ENCODE measurements around the gene ATP5MK.

The ATP5MK gene

GRCh38 chr10:103441611-103442010 is 45.3 kb upstream of the ATP5MK start:
- H3K27me3 ChIP-seq (ENCODE audit: insufficient read depth, low read length, poor library complexity): no peaks in the 10 kb centered on the region
- no peak overlapping the region for H3K23ac ChIP-seq (ENCODE audit: low read length)
- H2AK5ac ChIP-seq (ENCODE audit: low read length): no peak overlapping the region
- no peak overlapping the region for H3K4me3 ChIP-seq (ENCODE audit: low read length)
- no peaks in the 10 kb centered on the region for H3K4me1 ChIP-seq (ENCODE audit: control insufficient read depth, low read depth, low read length)
- H3K79me2 ChIP-seq (ENCODE audit: control insufficient read depth, insufficient read depth, low read length): no peaks in the 10 kb centered on the region
- no peak overlapping the region for H2BK15ac ChIP-seq (replicated peaks; ENCODE audit: low read depth)
- H3K4ac ChIP-seq (ENCODE audit: low read depth, low read length): no peak overlapping the region
- H4K8ac ChIP-seq (ENCODE audit: low read depth, low read length): no peak overlapping the region
- H3K79me1 ChIP-seq (ENCODE audit: low read length): no peaks in the 10 kb centered on the region
- no peak overlapping the region for H4K5ac ChIP-seq (ENCODE audit: low read length)
- no peak overlapping the region for H3K4me2 ChIP-seq (ENCODE audit: low read length)
- no peak overlapping the region for H3K56ac ChIP-seq (ENCODE audit: low read length)
- no peak overlapping the region for H2BK120ac ChIP-seq (ENCODE audit: low read depth, low read length)
- H3K9ac ChIP-seq (ENCODE audit: low read length): no peak overlapping the region
- H3K18ac ChIP-seq (ENCODE audit: low read length): no peak overlapping the region
- no peak overlapping the region for H2BK5ac ChIP-seq (ENCODE audit: low read length)
- no peak for DNase-seq
- H3K36me3 ChIP-seq (ENCODE audit: control insufficient read depth, insufficient read depth, low read length): peaks cover 39% of the 10 kb centered on the region
- WGBS (ENCODE audit: extremely low coverage, insufficient coverage, low lambda C conversion rate): no CpG with 5 or more reads among the region's 8 CpGs
- H3K27ac ChIP-seq (ENCODE audit: low read depth, low read length): no peak overlapping the region

- no peak overlapping the region for H2BK15ac ChIP-seq (replicated peaks; ENCODE audit: low read depth)
- H2AK5ac ChIP-seq (ENCODE audit: low read length): no peak overlapping the region
- H3K18ac ChIP-seq (ENCODE audit: low read length): no peak overlapping the region
- no peak overlapping the region for H3K56ac ChIP-seq (ENCODE audit: low read length)
- WGBS (ENCODE audit: extremely low coverage, insufficient coverage, low lambda C conversion rate): no CpG with 5 or more reads among the region's 8 CpGs
- no peak overlapping the region for H3K4me3 ChIP-seq (ENCODE audit: low read length)
- no peak overlapping the region for H3K4ac ChIP-seq (ENCODE audit: low read depth, low read length)
- H3K79me1 ChIP-seq (ENCODE audit: low read length): no peaks in the 10 kb centered on the region
- H4K5ac ChIP-seq (ENCODE audit: low read length): no peak overlapping the region
- no peak overlapping the region for H4K8ac ChIP-seq (ENCODE audit: low read depth, low read length)
- H3K79me2 ChIP-seq (ENCODE audit: control insufficient read depth, insufficient read depth, low read length): no peaks in the 10 kb centered on the region
- H3K23ac ChIP-seq (ENCODE audit: low read length): no peak overlapping the region
- no peak overlapping the region for H2BK5ac ChIP-seq (ENCODE audit: low read length)
- DNase-seq: no peak
- H3K4me1 ChIP-seq (ENCODE audit: control insufficient read depth, low read depth, low read length): no peaks in the 10 kb centered on the region
- no peaks in the 10 kb centered on the region for H3K27me3 ChIP-seq (ENCODE audit: insufficient read depth, low read length, poor library complexity)
- H3K4me2 ChIP-seq (ENCODE audit: low read length): no peak overlapping the region
- H2BK120ac ChIP-seq (ENCODE audit: low read depth, low read length): no peak overlapping the region
- H3K27ac ChIP-seq (ENCODE audit: low read depth, low read length): no peak overlapping the region
- H3K9ac ChIP-seq (ENCODE audit: low read length): no peak overlapping the region
- H3K36me3 ChIP-seq (ENCODE audit: control insufficient read depth, insufficient read depth, low read length): peaks cover 41% of the 10 kb centered on the region
Observed at GRCh38 chr10:103441206-103441605, 44.9 kb upstream of the ATP5MK start.

- H3K4me3 ChIP-seq (ENCODE audit: low read length): no peak overlapping the region
- H3K4me1 ChIP-seq (ENCODE audit: control insufficient read depth, low read depth, low read length): no peaks in the 10 kb centered on the region
- DNase-seq: no peak
- no peak overlapping the region for H3K27ac ChIP-seq (ENCODE audit: low read depth, low read length)
- no peaks in the 10 kb centered on the region for H3K79me2 ChIP-seq (ENCODE audit: control insufficient read depth, insufficient read depth, low read length)
- H3K23ac ChIP-seq (ENCODE audit: low read length): no peak overlapping the region
- no peak overlapping the region for H3K4ac ChIP-seq (ENCODE audit: low read depth, low read length)
- no peaks in the 10 kb centered on the region for H3K79me1 ChIP-seq (ENCODE audit: low read length)
- H4K8ac ChIP-seq (ENCODE audit: low read depth, low read length): no peak overlapping the region
- no peak overlapping the region for H3K9ac ChIP-seq (ENCODE audit: low read length)
- no peak overlapping the region for H3K4me2 ChIP-seq (ENCODE audit: low read length)
- no peak overlapping the region for H2BK15ac ChIP-seq (replicated peaks; ENCODE audit: low read depth)
- no peak overlapping the region for H2AK5ac ChIP-seq (ENCODE audit: low read length)
- H4K5ac ChIP-seq (ENCODE audit: low read length): no peak overlapping the region
- no CpG with 5 or more reads among the region's 14 CpGs for WGBS (ENCODE audit: extremely low coverage, insufficient coverage, low lambda C conversion rate)
- peaks cover 35% of the 10 kb centered on the region for H3K36me3 ChIP-seq (ENCODE audit: control insufficient read depth, insufficient read depth, low read length)
- no peaks in the 10 kb centered on the region for H3K27me3 ChIP-seq (ENCODE audit: insufficient read depth, low read length, poor library complexity)
- no peak overlapping the region for H2BK5ac ChIP-seq (ENCODE audit: low read length)
- no peak overlapping the region for H2BK120ac ChIP-seq (ENCODE audit: low read depth, low read length)
- H3K56ac ChIP-seq (ENCODE audit: low read length): no peak overlapping the region
- H3K18ac ChIP-seq (ENCODE audit: low read length): no peak overlapping the region
Observed at GRCh38 chr10:103440416-103440815, 44.1 kb upstream of the ATP5MK start.

GRCh38 chr10:103439776-103440175 is 43.5 kb upstream of the ATP5MK start:
- H4K5ac ChIP-seq (ENCODE audit: low read length): no peak overlapping the region
- no peak for DNase-seq
- no peak overlapping the region for H3K4me2 ChIP-seq (ENCODE audit: low read length)
- no peak overlapping the region for H3K4me3 ChIP-seq (ENCODE audit: low read length)
- H3K36me3 ChIP-seq (ENCODE audit: control insufficient read depth, insufficient read depth, low read length): peaks cover 35% of the 10 kb centered on the region
- no peak overlapping the region for H2BK5ac ChIP-seq (ENCODE audit: low read length)
- no peak overlapping the region for H2BK15ac ChIP-seq (replicated peaks; ENCODE audit: low read depth)
- no peak overlapping the region for H3K9ac ChIP-seq (ENCODE audit: low read length)
- H3K56ac ChIP-seq (ENCODE audit: low read length): no peak overlapping the region
- H3K18ac ChIP-seq (ENCODE audit: low read length): no peak overlapping the region
- no peaks in the 10 kb centered on the region for H3K79me1 ChIP-seq (ENCODE audit: low read length)
- no peak overlapping the region for H2BK120ac ChIP-seq (ENCODE audit: low read depth, low read length)
- no peak overlapping the region for H3K23ac ChIP-seq (ENCODE audit: low read length)
- H2AK5ac ChIP-seq (ENCODE audit: low read length): no peak overlapping the region
- WGBS (ENCODE audit: extremely low coverage, insufficient coverage, low lambda C conversion rate): no CpG with 5 or more reads among the region's 4 CpGs
- H4K8ac ChIP-seq (ENCODE audit: low read depth, low read length): no peak overlapping the region
- H3K4me1 ChIP-seq (ENCODE audit: control insufficient read depth, low read depth, low read length): no peaks in the 10 kb centered on the region
- H3K27me3 ChIP-seq (ENCODE audit: insufficient read depth, low read length, poor library complexity): no peaks in the 10 kb centered on the region
- H3K79me2 ChIP-seq (ENCODE audit: control insufficient read depth, insufficient read depth, low read length): no peaks in the 10 kb centered on the region
- no peak overlapping the region for H3K4ac ChIP-seq (ENCODE audit: low read depth, low read length)
- no peak overlapping the region for H3K27ac ChIP-seq (ENCODE audit: low read depth, low read length)

- no peak overlapping the region for H2AK5ac ChIP-seq (ENCODE audit: low read length)
- H3K4ac ChIP-seq (ENCODE audit: low read depth, low read length): no peak overlapping the region
- no peak for DNase-seq
- H3K9ac ChIP-seq (ENCODE audit: low read length): no peak overlapping the region
- no peak overlapping the region for H3K27ac ChIP-seq (ENCODE audit: low read depth, low read length)
- no CpG with 5 or more reads among the region's 2 CpGs for WGBS (ENCODE audit: extremely low coverage, insufficient coverage, low lambda C conversion rate)
- H2BK120ac ChIP-seq (ENCODE audit: low read depth, low read length): no peak overlapping the region
- no peak overlapping the region for H3K56ac ChIP-seq (ENCODE audit: low read length)
- H3K27me3 ChIP-seq (ENCODE audit: insufficient read depth, low read length, poor library complexity): no peaks in the 10 kb centered on the region
- H3K79me2 ChIP-seq (ENCODE audit: control insufficient read depth, insufficient read depth, low read length): no peaks in the 10 kb centered on the region
- no peak overlapping the region for H2BK5ac ChIP-seq (ENCODE audit: low read length)
- no peak overlapping the region for H2BK15ac ChIP-seq (replicated peaks; ENCODE audit: low read depth)
- no peak overlapping the region for H3K4me3 ChIP-seq (ENCODE audit: low read length)
- H3K23ac ChIP-seq (ENCODE audit: low read length): no peak overlapping the region
- H4K8ac ChIP-seq (ENCODE audit: low read depth, low read length): no peak overlapping the region
- H4K5ac ChIP-seq (ENCODE audit: low read length): no peak overlapping the region
- H3K4me1 ChIP-seq (ENCODE audit: control insufficient read depth, low read depth, low read length): no peaks in the 10 kb centered on the region
- peaks cover 23% of the 10 kb centered on the region for H3K36me3 ChIP-seq (ENCODE audit: control insufficient read depth, insufficient read depth, low read length)
- no peak overlapping the region for H3K4me2 ChIP-seq (ENCODE audit: low read length)
- no peaks in the 10 kb centered on the region for H3K79me1 ChIP-seq (ENCODE audit: low read length)
- no peak overlapping the region for H3K18ac ChIP-seq (ENCODE audit: low read length)
Observed at GRCh38 chr10:103433858-103434257, 37.6 kb upstream of the ATP5MK start.

- no peaks in the 10 kb centered on the region for H3K4me1 ChIP-seq (ENCODE audit: control insufficient read depth, low read depth, low read length)
- H4K5ac ChIP-seq (ENCODE audit: low read length): no peak overlapping the region
- no peaks in the 10 kb centered on the region for H3K79me2 ChIP-seq (ENCODE audit: control insufficient read depth, insufficient read depth, low read length)
- no peak overlapping the region for H2AK5ac ChIP-seq (ENCODE audit: low read length)
- no peak overlapping the region for H3K23ac ChIP-seq (ENCODE audit: low read length)
- H2BK15ac ChIP-seq (replicated peaks; ENCODE audit: low read depth): no peak overlapping the region
- H3K27me3 ChIP-seq (ENCODE audit: insufficient read depth, low read length, poor library complexity): no peaks in the 10 kb centered on the region
- no peak overlapping the region for H4K8ac ChIP-seq (ENCODE audit: low read depth, low read length)
- H3K18ac ChIP-seq (ENCODE audit: low read length): no peak overlapping the region
- no peak overlapping the region for H3K56ac ChIP-seq (ENCODE audit: low read length)
- peaks cover 24% of the 10 kb centered on the region for H3K36me3 ChIP-seq (ENCODE audit: control insufficient read depth, insufficient read depth, low read length)
- no peak overlapping the region for H3K9ac ChIP-seq (ENCODE audit: low read length)
- H3K4me2 ChIP-seq (ENCODE audit: low read length): no peak overlapping the region
- no peak for DNase-seq
- no peak overlapping the region for H3K27ac ChIP-seq (ENCODE audit: low read depth, low read length)
- no peak overlapping the region for H2BK5ac ChIP-seq (ENCODE audit: low read length)
- H3K4ac ChIP-seq (ENCODE audit: low read depth, low read length): no peak overlapping the region
- H2BK120ac ChIP-seq (ENCODE audit: low read depth, low read length): no peak overlapping the region
- WGBS (ENCODE audit: extremely low coverage, insufficient coverage, low lambda C conversion rate): no CpG with 5 or more reads among the region's 8 CpGs
- H3K79me1 ChIP-seq (ENCODE audit: low read length): no peaks in the 10 kb centered on the region
- H3K4me3 ChIP-seq (ENCODE audit: low read length): no peak overlapping the region
Observed at GRCh38 chr10:103431902-103432301, 35.6 kb upstream of the ATP5MK start.

Measured in mesendoderm (in vitro differentiated cells).